Measurements from ENCODE around the gene ZFHX3. TPM values are rescaled to one million over a fixed set of nuclear protein-coding genes. Genes with fewer than 3 reads are reported as not detected.

Gene ZFHX3
- total RNA-seq, 4 donors from 2014 or later: 9.1 to 34.0 (median 12.0) TPM

DNA sequence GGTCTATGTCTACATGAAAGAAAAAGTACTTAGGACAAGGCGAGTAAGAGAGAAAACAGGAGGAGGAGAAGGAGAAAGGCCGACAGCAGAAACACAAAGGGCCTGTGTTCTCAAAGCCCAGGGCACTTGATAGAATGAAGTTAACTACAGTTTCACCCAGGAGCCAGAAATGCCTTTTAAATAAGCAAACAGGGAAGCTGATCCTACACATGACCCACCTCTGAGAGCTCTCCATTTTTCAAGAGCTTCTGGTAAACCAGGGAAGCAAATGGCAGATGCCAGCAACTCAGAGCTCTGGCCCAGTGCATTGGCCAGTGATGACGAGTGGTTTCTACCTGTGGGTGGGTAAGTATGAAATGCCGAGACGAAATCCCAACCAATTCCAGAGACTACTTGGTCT is 163.4 kb downstream of the ZFHX3 start:
- no peak overlapping the region for H3K27ac ChIP-seq
- H3K36me3 ChIP-seq: no peaks in the 10 kb centered on the region
- intact Hi-C loops (cut with DNase I; ENCODE audit: low total_unique reads): no loop called here
- no peaks in the 10 kb centered on the region for H3K27me3 ChIP-seq
- no peaks in the 10 kb centered on the region for H3K9me3 ChIP-seq
- TF ChIP-seq, protein P1, sequence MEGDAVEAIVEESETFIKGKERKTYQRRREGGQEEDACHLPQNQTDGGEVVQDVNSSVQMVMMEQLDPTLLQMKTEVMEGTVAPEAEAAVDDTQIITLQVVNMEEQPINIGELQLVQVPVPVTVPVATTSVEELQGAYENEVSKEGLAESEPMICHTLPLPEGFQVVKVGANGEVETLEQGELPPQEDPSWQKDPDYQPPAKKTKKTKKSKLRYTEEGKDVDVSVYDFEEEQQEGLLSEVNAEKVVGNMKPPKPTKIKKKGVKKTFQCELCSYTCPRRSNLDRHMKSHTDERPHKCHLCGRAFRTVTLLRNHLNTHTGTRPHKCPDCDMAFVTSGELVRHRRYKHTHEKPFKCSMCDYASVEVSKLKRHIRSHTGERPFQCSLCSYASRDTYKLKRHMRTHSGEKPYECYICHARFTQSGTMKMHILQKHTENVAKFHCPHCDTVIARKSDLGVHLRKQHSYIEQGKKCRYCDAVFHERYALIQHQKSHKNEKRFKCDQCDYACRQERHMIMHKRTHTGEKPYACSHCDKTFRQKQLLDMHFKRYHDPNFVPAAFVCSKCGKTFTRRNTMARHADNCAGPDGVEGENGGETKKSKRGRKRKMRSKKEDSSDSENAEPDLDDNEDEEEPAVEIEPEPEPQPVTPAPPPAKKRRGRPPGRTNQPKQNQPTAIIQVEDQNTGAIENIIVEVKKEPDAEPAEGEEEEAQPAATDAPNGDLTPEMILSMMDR (IDR thresholded peaks at IDR 0.05): no peak
- TF ChIP-seq POLR2A (IDR thresholded peaks at IDR 0.05): no peak
- no peak for DNase-seq
- no peak overlapping the region for H3K4me3 ChIP-seq
- no peaks in the 10 kb centered on the region for H3K4me1 ChIP-seq

DNA sequence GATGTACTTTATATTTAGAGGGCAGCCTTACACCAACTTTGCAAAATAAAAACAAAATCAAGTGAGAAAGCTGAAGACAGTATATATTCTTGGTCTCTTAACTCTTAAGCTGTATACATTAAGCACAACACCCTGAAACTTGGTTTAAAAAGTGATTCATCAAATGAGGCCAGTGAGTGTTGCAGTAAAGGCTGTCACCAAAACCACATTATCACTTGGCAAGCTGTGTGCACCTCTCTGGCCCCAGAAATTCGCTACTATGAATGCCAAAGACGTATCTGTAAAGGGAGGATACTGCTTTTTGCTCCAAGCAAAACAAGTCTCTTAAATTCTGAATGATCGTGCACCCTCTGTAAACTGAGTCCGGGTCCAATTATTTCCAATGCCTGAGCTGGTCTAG is 163.9 kb downstream of the ZFHX3 start:
- no peak overlapping the region for H3K27ac ChIP-seq
- intact Hi-C loops (cut with DNase I; ENCODE audit: low total_unique reads): no loop called here

DNA sequence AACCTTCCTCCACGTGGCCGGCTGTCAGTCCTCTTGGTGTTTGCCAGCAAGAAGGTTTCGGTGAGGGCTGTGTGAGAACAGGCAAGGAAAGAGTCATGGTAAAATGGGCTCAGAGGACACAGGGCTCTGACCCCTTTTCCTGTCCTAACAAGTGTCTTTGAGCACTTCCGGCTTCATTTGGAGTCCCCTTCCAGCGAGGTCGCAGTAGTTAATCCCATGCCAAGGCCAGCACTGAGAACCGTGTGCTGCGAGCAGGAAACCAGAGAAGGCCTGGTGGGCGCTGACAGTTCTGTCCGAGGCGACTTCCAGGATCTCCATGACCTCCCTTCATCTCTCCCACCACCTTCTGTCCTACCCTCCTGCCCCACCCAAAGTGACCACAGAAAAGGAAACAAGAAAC is 168.1 kb downstream of the ZFHX3 start:
- peaks cover 0 to 7% of the 10 kb centered on the region in 2 donors for H3K4me1 ChIP-seq
- no peak overlapping the region for H3K4me3 ChIP-seq
- H3K27me3 ChIP-seq: no peaks in the 10 kb centered on the region
- no peak overlapping the region for H3K27ac ChIP-seq
- TF ChIP-seq, protein P1 (IDR thresholded peaks at IDR 0.05): no peak
- intact Hi-C loops (cut with DNase I; ENCODE audit: low total_unique reads): no loop called here
- H3K9me3 ChIP-seq: no peaks in the 10 kb centered on the region
- no peak for DNase-seq
- no peaks in the 10 kb centered on the region for H3K36me3 ChIP-seq

More for the DNA sequence above, 163.9 kb downstream of the ZFHX3 start:
- Histone ChIP-seq H3K36me3 (no peaks in the 10 kb centered on the region), H3K4me3 (no peak overlapping the region), H3K9me3 (no peaks in the 10 kb centered on the region), H3K27me3 (no peaks in the 10 kb centered on the region), H3K4me1 (no peaks in the 10 kb centered on the region)
- no peak for DNase-seq
- no peak for TF ChIP-seq POLR2A (IDR thresholded peaks at IDR 0.05)
- TF ChIP-seq, protein P1 (IDR thresholded peaks at IDR 0.05): no peak

DNA sequence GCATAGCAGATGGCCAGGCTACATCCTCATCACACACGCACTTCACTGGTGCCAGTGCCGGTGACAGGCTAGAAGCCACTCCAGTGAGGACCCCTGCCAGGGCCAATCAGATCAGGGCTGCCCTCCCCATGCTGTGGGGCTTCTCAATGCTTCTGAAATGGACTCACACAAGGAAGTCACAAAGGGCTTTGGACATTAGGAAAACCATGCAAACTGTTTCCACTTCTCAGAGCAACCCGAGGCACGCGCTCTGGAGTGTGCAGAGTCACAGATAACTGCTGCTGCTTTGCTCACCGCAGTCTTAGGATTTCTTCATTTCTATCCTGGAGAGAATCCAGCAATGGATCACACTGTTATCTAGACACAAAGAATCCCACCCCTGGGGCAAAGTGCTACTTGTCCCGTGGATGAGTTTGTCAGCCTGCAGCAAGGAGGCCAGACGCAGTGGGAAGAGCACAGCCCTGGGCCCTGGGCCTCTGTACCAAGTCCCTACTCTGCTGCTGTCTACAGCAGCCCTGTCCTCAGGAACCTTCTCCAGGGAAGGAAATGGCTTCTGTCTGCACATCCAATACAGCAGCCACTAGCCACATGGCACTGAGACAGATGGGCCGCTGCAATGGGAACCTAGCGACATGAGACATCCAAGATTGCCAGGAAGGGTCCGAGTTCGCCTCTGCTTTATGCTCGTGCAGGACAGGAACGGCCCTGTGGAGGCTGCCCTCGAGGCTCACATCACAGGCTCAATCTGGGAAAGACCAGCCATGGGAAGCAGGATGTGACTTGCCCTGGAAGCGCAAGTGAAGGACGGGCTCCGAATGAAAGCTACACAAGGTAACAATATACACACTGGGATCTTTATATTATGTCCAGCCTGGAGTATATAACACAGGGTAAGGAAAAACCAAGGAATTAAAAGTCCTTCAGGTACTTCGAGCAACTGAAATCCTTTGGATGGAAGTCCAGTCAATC is 169.3 kb downstream of the ZFHX3 start:
- Histone ChIP-seq H3K27me3 (no peaks in the 10 kb centered on the region), H3K36me3 (no peaks in the 10 kb centered on the region), H3K4me3 (no peak overlapping the region), H3K9me3 (no peaks in the 10 kb centered on the region), H3K4me1 (peaks cover 0 to 7% of the 10 kb centered on the region in 2 donors), H3K27ac (peak overlapping the region; percentile 7 to 40)
- DNase-seq: peak in 1 of 2 donors; percentile 36
- TF ChIP-seq, protein P1 (IDR thresholded peaks at IDR 0.05): no peak
- TF ChIP-seq POLR2A (IDR thresholded peaks at IDR 0.05): no peak
- intact Hi-C loops (cut with DNase I; ENCODE audit: low total_unique reads): no loop called here

DNA sequence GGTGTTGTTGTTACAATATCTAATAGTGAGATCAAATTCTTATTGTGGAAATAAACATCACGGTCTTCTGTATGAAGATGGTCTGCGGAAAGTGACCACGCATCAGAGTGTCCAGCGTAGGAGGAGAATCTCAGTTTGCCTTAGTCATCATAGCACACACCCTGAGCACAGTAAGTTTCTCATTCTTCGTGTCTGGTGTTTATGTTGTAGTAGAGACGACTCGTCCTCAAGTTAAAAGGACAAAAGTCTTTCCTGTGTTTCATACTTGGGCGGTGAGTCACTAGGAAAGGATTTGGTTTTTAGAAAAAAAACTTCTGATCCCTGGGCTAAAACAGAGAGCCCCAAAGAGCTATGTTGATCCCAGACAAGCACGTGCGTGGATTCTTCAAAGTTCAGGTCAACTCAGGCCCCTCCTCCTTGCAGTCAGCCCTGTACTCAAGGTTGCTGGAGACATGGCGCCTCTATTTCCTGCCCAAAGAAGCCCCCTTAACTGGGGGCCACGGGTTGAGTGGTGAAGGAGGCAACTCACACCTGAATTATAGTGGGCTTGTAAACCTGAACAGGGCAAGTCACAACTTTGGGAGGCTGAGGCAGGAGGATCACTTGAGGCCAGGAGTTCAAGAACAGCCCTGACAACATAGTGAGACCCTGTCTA is 170.4 kb downstream of the ZFHX3 start:
- H3K27ac ChIP-seq: peak overlapping the region; percentile 35 to 41
- no peaks in the 10 kb centered on the region for H3K9me3 ChIP-seq
- H3K4me1 ChIP-seq: peaks cover 0 to 7% of the 10 kb centered on the region in 2 donors
- H3K27me3 ChIP-seq: no peaks in the 10 kb centered on the region
- no peak overlapping the region for H3K4me3 ChIP-seq
- no peaks in the 10 kb centered on the region for H3K36me3 ChIP-seq
- intact Hi-C loops (cut with DNase I; ENCODE audit: low total_unique reads): no loop called here
- no peak for DNase-seq
- no peak for TF ChIP-seq POLR2A (IDR thresholded peaks at IDR 0.05)
- TF ChIP-seq, protein P1 (IDR thresholded peaks at IDR 0.05): no peak

All from uterus (tissue), 4 donors.